ENCODE measurements around the gene BRD9. TPM values are rescaled to one million over a fixed set of nuclear protein-coding genes. Genes with fewer than 3 reads are reported as not detected.

The BRD9 gene
- total and polyA plus RNA-seq, 2 of the 4 experiments (the other 2 are of a cell fraction): 22.0 to 43.4 TPM

GRCh38 chr5:864492-865167 is 28.0 kb downstream of the BRD9 start:
- H4K91ac ChIP-seq (ENCODE audit: insufficient read depth, low read depth, low read length): no peak overlapping the region
- H3K4me3 ChIP-seq (ENCODE audit: insufficient read depth, low read depth, low read length): no peak overlapping the region
- H3K4me2 ChIP-seq (ENCODE audit: low read depth, low read length): no peak overlapping the region
- no peaks in the 10 kb centered on the region for H3K9me3 ChIP-seq (ENCODE audit: control insufficient read depth, insufficient read depth, low read length)
- H3K4ac ChIP-seq (ENCODE audit: low read depth, low read length): no peak overlapping the region
- ChIA-PET POLR2A (ENCODE audit: unreplicated experiment) (no interaction called here), CTCF (no interaction called here)
- H2AFZ ChIP-seq (replicated peaks; ENCODE audit: low read length, poor library complexity): no peak overlapping the region
- H3K23ac ChIP-seq (ENCODE audit: low read depth, low read length): no peak overlapping the region
- DNase-seq: peak; percentile 27
- no peaks in the 10 kb centered on the region for H3K27me3 ChIP-seq (ENCODE audit: control insufficient read depth, insufficient read depth, low read length)
- peaks cover 16% of the 10 kb centered on the region for H4K20me1 ChIP-seq (ENCODE audit: insufficient read depth, low read length)
- H3K9ac ChIP-seq (ENCODE audit: low read depth, low read length): no peak overlapping the region
- H4K8ac ChIP-seq (ENCODE audit: low read depth in 2 of 2, low read length in 2 of 2): no peak overlapping the region
- dilution Hi-C loops (cut with HindIII; ENCODE audit: low sequenced_read_pairs, unreplicated experiment): no loop called here
- intact Hi-C loops (cut with micrococcal nuclease): no loop called here
- ATAC-seq (ENCODE audit: low read depth): no peak
- peaks cover 56% of the 10 kb centered on the region for H3K36me3 ChIP-seq (ENCODE audit: control insufficient read depth, insufficient read depth, low read length)
- no peaks in the 10 kb centered on the region for H3K4me1 ChIP-seq (ENCODE audit: control insufficient read depth, insufficient read depth, low read length)
- H4K5ac ChIP-seq (ENCODE audit: low read depth, low read length): no peak overlapping the region
- no peak overlapping the region for H3K27ac ChIP-seq (ENCODE audit: insufficient read depth, low read length)
- H2AK9ac ChIP-seq (replicated peaks; ENCODE audit: low read depth, low read length, poor library complexity): no peak overlapping the region
- H2AK5ac ChIP-seq (ENCODE audit: low read depth, low read length): no peak overlapping the region
- in situ Hi-C loops (cut with MboI; ENCODE audit: low sequenced_read_pairs): no loop called here
- no peak overlapping the region for H3K14ac ChIP-seq (replicated peaks; ENCODE audit: low read depth, low read length)
- TF ChIP-seq MAZ (IDR thresholded peaks at IDR 0.05; ENCODE audit: borderline replicate concordance, low read depth, low read length): no peak
- no peak for TF ChIP-seq MAFK (IDR thresholded peaks at IDR 0.05; ENCODE audit: low read depth, low read length)
- no peak for TF ChIP-seq FOS (IDR thresholded peaks at IDR 0.05; ENCODE audit: low read depth, low read length)
- TF ChIP-seq SMC3 (IDR thresholded peaks at IDR 0.05; ENCODE audit: low read depth, low read length): no peak
- TF ChIP-seq RCOR1 (IDR thresholded peaks at IDR 0.05; ENCODE audit: insufficient replicate concordance, low read length): no peak
- TF ChIP-seq, protein P1, sequence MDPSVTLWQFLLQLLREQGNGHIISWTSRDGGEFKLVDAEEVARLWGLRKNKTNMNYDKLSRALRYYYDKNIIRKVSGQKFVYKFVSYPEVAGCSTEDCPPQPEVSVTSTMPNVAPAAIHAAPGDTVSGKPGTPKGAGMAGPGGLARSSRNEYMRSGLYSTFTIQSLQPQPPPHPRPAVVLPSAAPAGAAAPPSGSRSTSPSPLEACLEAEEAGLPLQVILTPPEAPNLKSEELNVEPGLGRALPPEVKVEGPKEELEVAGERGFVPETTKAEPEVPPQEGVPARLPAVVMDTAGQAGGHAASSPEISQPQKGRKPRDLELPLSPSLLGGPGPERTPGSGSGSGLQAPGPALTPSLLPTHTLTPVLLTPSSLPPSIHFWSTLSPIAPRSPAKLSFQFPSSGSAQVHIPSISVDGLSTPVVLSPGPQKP (IDR thresholded peaks at IDR 0.05; ENCODE audit: borderline replicate concordance, low read depth, low read length): no peak
- TF ChIP-seq, protein P2, sequence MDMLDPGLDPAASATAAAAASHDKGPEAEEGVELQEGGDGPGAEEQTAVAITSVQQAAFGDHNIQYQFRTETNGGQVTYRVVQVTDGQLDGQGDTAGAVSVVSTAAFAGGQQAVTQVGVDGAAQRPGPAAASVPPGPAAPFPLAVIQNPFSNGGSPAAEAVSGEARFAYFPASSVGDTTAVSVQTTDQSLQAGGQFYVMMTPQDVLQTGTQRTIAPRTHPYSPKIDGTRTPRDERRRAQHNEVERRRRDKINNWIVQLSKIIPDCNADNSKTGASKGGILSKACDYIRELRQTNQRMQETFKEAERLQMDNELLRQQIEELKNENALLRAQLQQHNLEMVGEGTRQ (IDR thresholded peaks at IDR 0.05; ENCODE audit: low read depth, low read length): no peak
- no peaks in the 10 kb centered on the region for H3K9me1 ChIP-seq (ENCODE audit: insufficient read depth, low read length)
- BruUV-seq (replicated peaks): no TSS peak
- no peak overlapping the region for H2BK20ac ChIP-seq (ENCODE audit: low read depth, low read length)
- no peak overlapping the region for H2BK15ac ChIP-seq (ENCODE audit: low read depth, low read length)
- H3K79me1 ChIP-seq (ENCODE audit: low read depth in 1 of 2, low read length in 2 of 2): peaks cover 2 to 4% of the 10 kb centered on the region in 2 experiments; a peak in 2 of 4 replicates
- H2BK120ac ChIP-seq (ENCODE audit: low read depth, low read length): no peak overlapping the region
- no peak overlapping the region for H3K56ac ChIP-seq (ENCODE audit: extremely low read depth, insufficient read depth, low read length)
- 45% methylated on average over 4 of the region's 15 CpGs; no CpG with 5 or more reads in 1 of the 2 experiments for WGBS, 2 experiments (ENCODE audit: extremely low coverage in 2 of 2, insufficient read length in 1 of 2)
- H3K18ac ChIP-seq (ENCODE audit: low read depth, low read length): no peak overlapping the region
- H2BK5ac ChIP-seq (ENCODE audit: low read depth, low read length, poor library complexity, severe bottlenecking): no peak overlapping the region

Measured in IMR-90 (cell line).